HEK293 (cell line): ENCODE results near the gene ANXA8.
"Not testable (repeated sequence)": the region's sequence is repeated elsewhere in the genome, so short reads cannot be mapped to it uniquely, and the experiment has no call there.

Experiments used
- CTCF ChIP-seq: fragments of 450-650 bp; formaldehyde crosslinking; IDR thresholded peaks from 2 replicates; pipeline ENCODE4 v1.5.1; 2016; ENCODE audit warnings: missing biosample characterization, missing genetic modification characterization
- YY1 ChIP-seq: fragments of 450-650 bp; formaldehyde crosslinking; IDR thresholded peaks from 2 replicates; pipeline ENCODE4 v1.5.1; 2018; ENCODE audit warnings: missing biosample characterization, missing genetic modification characterization
- ZNF174 ChIP-seq: fragments of 450-650 bp; formaldehyde crosslinking; IDR thresholded peaks from 2 replicates; pipeline ENCODE4 v1.5.0; 2017; ENCODE audit warnings: missing biosample characterization, mild to moderate bottlenecking, missing genetic modification characterization
- ZNF366 ChIP-seq: fragments of 450-650 bp; formaldehyde crosslinking; conservative IDR thresholded peaks from 2 replicates; pipeline ENCODE4 v1.5.1; 2016; ENCODE audit warnings: missing biosample characterization, missing genetic modification characterization
- TF ChIP-seq, protein P1 (sequence below): fragments of 450-650 bp; formaldehyde crosslinking; IDR thresholded peaks from 2 replicates; pipeline ENCODE4 v1.5.1; 2016; ENCODE audit warnings: missing biosample characterization, missing genetic modification characterization
- TF ChIP-seq, protein P2 (sequence below): fragments of 450-650 bp; formaldehyde crosslinking; IDR thresholded peaks from 2 replicates; pipeline ENCODE4 v1.5.1; 2016; ENCODE audit warnings: missing biosample characterization, missing genetic modification characterization

DNA sequence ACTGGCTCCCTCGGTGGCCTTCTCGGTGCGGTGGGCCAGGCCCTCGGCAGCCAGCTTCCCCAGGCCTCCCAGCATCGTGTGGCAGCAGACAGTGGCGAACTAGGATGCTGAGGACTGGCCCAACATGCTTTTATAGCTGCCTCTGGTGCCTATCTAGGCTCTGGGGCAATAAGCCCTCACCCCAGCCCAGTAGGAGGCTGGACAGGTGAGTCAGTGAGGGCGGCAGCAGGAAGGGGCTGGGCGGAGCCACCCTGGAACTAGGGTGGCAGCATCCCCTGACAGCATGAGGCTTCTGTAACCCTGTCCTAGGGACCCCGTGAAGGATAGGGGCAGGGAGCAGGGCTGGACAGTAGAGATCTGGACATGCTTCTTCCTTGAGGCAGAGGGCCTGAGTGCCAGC lies 7.7 kb upstream of the ANXA8 start, which contains the start of gene FAM25G:
- TF ChIP-seq, protein P1, sequence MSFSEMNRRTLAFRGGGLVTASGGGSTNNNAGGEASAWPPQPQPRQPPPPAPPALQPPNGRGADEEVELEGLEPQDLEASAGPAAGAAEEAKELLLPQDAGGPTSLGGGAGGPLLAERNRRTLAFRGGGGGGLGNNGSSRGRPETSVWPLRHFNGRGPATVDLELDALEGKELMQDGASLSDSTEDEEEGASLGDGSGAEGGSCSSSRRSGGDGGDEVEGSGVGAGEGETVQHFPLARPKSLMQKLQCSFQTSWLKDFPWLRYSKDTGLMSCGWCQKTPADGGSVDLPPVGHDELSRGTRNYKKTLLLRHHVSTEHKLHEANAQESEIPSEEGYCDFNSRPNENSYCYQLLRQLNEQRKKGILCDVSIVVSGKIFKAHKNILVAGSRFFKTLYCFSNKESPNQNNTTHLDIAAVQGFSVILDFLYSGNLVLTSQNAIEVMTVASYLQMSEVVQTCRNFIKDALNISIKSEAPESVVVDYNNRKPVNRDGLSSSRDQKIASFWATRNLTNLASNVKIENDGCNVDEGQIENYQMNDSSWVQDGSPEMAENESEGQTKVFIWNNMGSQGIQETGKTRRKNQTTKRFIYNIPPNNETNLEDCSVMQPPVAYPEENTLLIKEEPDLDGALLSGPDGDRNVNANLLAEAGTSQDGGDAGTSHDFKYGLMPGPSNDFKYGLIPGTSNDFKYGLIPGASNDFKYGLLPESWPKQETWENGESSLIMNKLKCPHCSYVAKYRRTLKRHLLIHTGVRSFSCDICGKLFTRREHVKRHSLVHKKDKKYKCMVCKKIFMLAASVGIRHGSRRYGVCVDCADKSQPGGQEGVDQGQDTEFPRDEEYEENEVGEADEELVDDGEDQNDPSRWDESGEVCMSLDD (tag by site-specific recombination), result not testable (repeated sequence)
- TF ChIP-seq, protein P2, sequence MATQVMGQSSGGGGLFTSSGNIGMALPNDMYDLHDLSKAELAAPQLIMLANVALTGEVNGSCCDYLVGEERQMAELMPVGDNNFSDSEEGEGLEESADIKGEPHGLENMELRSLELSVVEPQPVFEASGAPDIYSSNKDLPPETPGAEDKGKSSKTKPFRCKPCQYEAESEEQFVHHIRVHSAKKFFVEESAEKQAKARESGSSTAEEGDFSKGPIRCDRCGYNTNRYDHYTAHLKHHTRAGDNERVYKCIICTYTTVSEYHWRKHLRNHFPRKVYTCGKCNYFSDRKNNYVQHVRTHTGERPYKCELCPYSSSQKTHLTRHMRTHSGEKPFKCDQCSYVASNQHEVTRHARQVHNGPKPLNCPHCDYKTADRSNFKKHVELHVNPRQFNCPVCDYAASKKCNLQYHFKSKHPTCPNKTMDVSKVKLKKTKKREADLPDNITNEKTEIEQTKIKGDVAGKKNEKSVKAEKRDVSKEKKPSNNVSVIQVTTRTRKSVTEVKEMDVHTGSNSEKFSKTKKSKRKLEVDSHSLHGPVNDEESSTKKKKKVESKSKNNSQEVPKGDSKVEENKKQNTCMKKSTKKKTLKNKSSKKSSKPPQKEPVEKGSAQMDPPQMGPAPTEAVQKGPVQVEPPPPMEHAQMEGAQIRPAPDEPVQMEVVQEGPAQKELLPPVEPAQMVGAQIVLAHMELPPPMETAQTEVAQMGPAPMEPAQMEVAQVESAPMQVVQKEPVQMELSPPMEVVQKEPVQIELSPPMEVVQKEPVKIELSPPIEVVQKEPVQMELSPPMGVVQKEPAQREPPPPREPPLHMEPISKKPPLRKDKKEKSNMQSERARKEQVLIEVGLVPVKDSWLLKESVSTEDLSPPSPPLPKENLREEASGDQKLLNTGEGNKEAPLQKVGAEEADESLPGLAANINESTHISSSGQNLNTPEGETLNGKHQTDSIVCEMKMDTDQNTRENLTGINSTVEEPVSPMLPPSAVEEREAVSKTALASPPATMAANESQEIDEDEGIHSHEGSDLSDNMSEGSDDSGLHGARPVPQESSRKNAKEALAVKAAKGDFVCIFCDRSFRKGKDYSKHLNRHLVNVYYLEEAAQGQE (tag by site-specific recombination), result not testable (repeated sequence)
- not testable (repeated sequence) for TF ChIP-seq YY1; CTCF (tag by site-specific recombination); ZNF366 (tag by site-specific recombination); ZNF174 (tag by site-specific recombination)
